ENCODE measurements around the gene SRGAP3. TPM values are rescaled to one million over a fixed set of nuclear protein-coding genes. Genes with fewer than 3 reads are reported as not detected.
"Not testable (repeated sequence)": the region's sequence is repeated elsewhere in the genome, so short reads cannot be mapped to it uniquely, and the experiment has no call there.

Gene SRGAP3
- polyA plus RNA-seq, 1 donor: 19.5 TPM

GRCh38 chr3:9113040-9113439 lies 136.4 kb downstream of the SRGAP3 start:
- DNase-seq: no peak

GRCh38 chr3:9111866-9112265 lies 137.6 kb downstream of the SRGAP3 start:
- no peak for DNase-seq

GRCh38 chr3:9111417-9111816 lies 138.0 kb downstream of the SRGAP3 start:
- DNase-seq: no peak

DNA sequence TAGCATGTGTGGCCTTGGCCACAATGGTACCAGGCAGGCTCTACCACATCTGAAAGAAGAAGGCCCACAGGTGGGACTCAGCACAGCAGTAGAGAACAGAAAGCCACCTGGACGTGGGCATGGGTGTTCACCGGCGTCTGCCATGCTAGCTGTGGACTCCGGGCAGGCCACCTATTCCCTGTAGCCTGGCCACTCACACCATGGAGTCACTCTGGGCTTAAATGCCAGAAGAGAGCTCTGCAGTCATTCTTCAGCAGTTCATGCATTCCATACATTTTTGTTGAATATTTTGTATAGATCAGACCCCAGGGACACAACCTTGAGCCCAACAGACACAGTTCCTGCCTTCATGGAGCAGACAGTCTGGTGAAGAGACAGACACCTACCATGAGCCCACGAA lies 138.6 kb downstream of the SRGAP3 start:
- no peak for DNase-seq

DNA sequence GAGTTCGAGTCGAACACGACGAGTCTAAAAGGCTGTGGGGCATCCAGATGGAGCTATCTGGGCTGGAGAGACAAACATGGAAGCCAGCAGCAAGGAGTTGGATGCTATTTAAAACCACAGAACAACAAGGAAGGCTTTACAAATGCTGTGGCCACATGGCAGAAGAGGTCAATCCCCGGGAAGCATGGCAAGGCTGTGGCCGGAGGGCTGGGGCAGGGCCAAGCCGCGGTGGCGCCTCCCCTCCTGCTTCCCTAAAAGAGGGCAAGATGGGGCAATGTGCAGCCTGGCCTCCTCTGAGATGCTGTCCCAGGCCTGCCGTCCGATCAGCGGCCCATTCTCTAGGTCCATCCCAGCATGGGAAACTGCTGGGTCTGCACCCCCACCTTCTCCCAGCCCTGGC lies 139.1 kb downstream of the SRGAP3 start:
- DNase-seq: no peak

DNA sequence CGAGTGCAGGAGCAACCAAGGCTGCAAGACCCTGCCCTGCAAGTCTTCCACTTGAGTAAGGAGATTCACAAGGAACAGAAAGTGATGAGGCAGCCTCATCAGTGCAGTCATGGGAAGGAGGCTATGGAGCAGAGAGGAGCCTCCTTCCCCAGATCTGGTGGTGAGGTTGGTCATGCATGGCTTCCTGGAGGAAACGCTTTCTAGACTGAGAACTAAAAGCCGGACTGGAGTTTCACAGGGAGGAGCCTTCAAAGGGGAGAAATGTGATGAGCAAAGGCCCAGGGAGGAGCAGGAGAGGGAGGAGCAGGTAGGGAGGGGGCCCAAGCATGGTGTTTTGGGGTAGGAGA lies 139.9 kb downstream of the SRGAP3 start:
- DNase-seq: no peak

DNA sequence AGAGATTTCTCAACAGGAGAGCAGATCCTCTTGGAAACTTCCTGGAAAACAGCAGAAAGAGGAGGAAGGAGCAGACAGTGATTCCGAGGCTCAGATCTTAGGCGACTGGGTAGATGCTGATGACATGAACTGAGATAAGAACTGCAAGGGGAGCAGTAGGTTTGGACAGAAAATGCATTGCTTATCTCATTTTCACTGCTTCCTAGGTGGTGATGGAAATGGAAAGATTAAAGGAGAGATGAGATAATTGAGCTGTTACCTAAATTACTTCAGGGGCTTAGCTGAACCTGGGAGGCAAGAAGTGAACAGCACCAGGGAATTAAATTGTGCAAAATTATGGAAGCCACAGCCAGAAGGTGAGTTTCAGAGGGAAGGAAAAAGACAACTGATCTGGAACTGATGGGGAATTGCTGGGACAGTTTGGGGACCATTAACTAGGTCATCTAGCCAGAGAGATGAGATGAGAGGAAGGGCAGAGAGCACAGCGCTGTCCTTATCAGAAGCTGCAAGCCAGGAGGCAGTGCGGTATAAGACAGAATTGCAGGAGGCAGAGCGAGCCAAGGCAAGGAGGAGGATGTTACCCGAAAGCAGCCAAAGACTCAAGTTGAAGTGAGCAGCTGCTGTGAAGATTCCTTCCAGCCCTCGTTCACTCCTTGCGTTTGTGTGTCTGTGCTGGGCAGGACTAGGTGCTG lies 140.4 kb downstream of the SRGAP3 start:
- DNase-seq: no peak

GRCh38 chr3:9107738-9108137 lies 141.7 kb downstream of the SRGAP3 start:
- no peak for DNase-seq

GRCh38 chr3:9105421-9105820 lies 144.0 kb downstream of the SRGAP3 start:
- DNase-seq: no peak

DNA sequence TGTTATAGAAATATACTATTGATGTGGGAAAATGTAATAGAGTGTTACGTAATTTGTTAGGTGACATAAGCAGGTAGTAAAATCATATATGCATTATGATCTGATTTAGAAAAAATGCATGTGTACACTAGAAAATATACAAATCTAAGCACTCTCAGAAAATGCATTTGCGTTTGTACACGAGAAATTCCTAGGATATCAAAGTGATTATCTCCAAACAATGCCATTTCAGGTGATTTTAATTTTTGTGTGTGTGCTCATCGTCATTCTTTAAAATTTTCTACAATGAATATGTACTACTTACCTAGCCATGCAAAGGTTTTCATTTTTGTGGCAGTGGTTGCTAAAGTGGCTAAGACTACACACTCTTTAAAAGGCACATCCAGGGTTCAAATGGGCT lies 145.3 kb downstream of the SRGAP3 start:
- no peak for DNase-seq

DNA sequence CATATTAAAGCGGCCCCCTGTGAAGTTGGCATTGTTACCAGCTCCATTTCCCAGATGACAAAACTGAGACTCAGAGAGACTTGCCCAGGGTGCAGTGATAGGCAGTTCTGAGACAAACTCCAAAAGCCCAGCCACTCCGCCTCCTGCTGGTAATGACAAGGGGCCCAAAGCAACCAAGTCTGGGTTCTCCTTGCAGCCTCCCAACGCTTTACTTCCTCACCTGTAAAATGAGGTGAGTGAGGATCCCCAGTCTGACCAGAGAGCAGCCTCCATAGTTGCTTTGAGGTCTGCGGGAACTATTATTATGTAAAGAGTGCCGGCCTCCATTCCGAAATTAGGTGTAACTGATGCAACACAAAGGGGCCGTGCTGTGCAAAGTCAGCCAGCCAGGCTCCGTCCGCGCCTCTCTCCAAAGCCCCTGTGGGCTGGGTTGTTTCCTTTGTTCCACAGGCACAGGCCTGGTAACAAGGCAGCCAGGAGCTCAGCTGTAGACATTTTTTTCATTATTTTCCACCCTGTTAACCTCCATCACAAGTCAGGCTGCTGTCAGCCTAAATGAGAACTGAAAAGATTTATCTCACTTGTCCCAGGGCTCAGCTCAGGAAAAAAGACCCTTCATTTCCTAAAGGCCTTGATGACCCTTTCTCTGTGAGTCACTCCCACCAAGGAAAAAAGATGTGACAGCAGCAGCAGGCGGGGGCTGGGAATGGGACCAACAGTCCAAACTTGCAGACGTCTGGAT lies 147.0 kb downstream of the SRGAP3 start:
- DNase-seq: no peak

DNA sequence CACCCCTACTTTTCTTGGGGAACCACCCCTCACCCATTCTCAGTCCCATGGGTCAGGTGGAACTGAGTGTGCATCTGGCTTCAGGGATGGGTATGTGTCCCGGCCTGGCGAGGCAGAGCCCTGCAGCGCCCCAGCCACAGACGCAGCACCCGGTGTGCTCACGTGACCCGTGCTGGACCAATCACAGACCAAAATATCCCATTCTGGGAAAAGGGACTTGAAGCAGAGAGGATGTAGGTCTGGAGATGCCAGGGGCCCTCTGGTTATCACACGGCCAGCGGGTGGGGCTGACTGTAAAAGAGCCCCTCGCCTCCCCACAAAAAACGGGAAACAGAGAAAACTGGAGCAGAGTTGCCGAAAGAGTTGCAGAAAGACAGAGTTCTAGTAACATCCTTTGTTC lies 148.2 kb downstream of the SRGAP3 start:
- no peak for DNase-seq

DNA sequence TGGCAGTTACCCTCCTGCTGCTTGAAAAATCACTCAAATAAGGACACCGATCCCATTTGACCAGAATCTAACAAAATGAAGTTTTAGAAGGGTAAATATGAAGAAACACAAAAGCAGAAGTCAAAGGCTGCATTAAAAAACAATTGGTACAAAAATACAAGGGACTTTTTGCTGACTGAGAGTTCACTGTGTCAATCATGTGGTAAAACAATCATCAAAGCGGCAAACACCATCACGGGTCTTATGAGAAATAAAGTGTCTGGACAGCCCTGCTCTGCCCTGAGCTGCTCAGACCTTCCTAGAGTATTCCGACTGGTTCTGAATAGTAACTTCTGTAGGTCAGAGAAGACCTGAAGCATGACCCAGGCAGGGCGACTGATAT lies 148.9 kb downstream of the SRGAP3 start:
- no peak for DNase-seq

GRCh38 chr3:9099702-9100512 lies 149.5 kb downstream of the SRGAP3 start:
- no peak for DNase-seq

- no peak for DNase-seq
Observed at GRCh38 chr3:9098716-9099675, 150.4 kb downstream of the SRGAP3 start.

DNA sequence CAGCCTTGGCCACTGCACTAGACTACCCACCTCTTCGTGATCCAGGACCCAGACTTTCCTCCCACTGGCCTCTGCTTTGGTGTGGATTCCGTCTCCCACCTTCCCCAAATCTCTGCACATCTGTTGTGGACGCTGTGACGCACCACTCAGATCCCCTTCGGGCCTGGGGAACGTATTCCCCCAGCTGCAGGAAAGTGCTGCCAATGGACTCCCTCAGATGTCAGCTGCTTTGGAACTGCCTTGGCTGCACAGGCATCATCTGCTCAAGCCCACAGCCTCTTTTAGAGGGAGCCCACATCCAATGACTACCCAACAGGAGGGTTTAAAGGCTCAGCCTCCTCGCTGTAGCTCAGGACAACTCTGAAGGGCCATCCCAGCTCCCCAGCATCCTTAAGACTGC lies 152.0 kb downstream of the SRGAP3 start:
- DNase-seq: no peak

- DNase-seq: no peak
Observed at GRCh38 chr3:9091486-9092235, 157.8 kb downstream of the SRGAP3 start.

- no peak for DNase-seq
Observed at GRCh38 chr3:9088441-9089353, 160.7 kb downstream of the SRGAP3 start.

DNA sequence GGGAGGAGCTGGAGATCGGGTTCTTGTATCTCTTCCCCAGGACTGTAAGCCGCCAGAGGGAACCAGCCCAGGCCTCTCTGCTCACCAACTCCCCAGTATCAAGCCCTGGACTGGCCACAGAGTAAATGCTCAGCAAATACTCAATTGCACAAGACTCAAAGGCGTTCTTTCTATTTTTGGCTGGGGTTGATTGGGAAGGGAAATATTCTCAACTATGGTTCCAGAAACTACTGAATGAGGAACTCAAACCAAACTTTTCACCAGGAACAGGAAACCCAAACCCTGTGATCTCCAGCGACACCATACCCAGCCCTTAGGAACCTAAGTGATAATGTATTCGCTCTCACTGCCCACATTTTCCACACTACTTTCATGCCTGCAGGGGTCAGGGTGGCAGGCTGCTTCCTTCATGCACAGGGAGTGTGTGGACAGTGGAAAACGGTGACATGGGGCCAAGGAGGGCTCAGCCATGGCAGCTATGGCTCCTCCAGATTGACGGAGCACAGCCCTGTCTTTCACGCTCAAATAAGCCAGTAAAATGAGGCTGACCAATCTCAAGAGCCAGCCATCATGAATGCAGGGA lies 161.5 kb downstream of the SRGAP3 start:
- no peak for DNase-seq

- DNase-seq: not testable (repeated sequence)
Observed at GRCh38 chr3:9085428-9085827, 164.0 kb downstream of the SRGAP3 start.

Measured in left kidney (tissue), 2 donors.